ENCODE data around the gene MAGIX. TPM values are rescaled to one million over a fixed set of nuclear protein-coding genes. Genes with fewer than 3 reads are reported as not detected.

MAGIX gene
- total RNA-seq, 4 donors from 2014 or later: 5.6 to 28.8 (median 12.7) TPM

- DNase-seq: no peak
- no peak overlapping the region for H3K27ac ChIP-seq
- TF ChIP-seq POLR2A (IDR thresholded peaks at IDR 0.05) (no peak), POLR2AphosphoS5 (IDR thresholded peaks at IDR 0.05) (no peak), EP300 (IDR thresholded peaks at IDR 0.05; ENCODE audit: low read depth) (no peak), CTCF (IDR thresholded peaks at IDR 0.05) (no peak)
- 78% methylated on average over 2 of the region's 2 CpGs; no CpG with 5 or more reads in 1 of the 2 donors for WGBS, 2 donors (ENCODE audit: low coverage in 1 of 2)
- no peak overlapping the region for H3K4me3 ChIP-seq
- in situ Hi-C loops (cut with MboI; ENCODE audit: low pct_ligation_motif_present in 1 of 4, low pct_unique_long_range_greater_than_20kb in 1 of 4, low sequenced_read_pairs in 3 of 4): no loop called here
- H3K4me1 ChIP-seq: peaks cover 0 to 20% (median 10%) of the 10 kb centered on the region in 4 donors
- no peaks in the 10 kb centered on the region for H3K9me3 ChIP-seq
- peaks cover 0 to 4% (median 0%) of the 10 kb centered on the region in 4 donors for H3K36me3 ChIP-seq
- no peaks in the 10 kb centered on the region for H3K27me3 ChIP-seq
- intact Hi-C loops (cut with DNase I; ENCODE audit: low total_unique reads): no loop called here
Measured at GRCh38 chrX:49179358-49179757, 16.8 kb downstream of the MAGIX start.

GRCh38 chrX:49183701-49184281 lies 21.2 kb downstream of the MAGIX start:
- DNase-seq: no peak
- H3K27ac ChIP-seq: peak overlapping the region; percentile 77 to 89 (median 86)
- H3K9me3 ChIP-seq: no peaks in the 10 kb centered on the region
- peaks cover 0 to 15% (median 6%) of the 10 kb centered on the region in 4 donors for H3K4me1 ChIP-seq
- in situ Hi-C loops (cut with MboI; ENCODE audit: low pct_ligation_motif_present in 1 of 4, low pct_unique_long_range_greater_than_20kb in 1 of 4, low sequenced_read_pairs in 3 of 4): no loop called here
- TF ChIP-seq POLR2AphosphoS5 (IDR thresholded peaks at IDR 0.05) (no peak), POLR2A (IDR thresholded peaks at IDR 0.05) (no peak), CTCF (IDR thresholded peaks at IDR 0.05) (no peak), EP300 (IDR thresholded peaks at IDR 0.05; ENCODE audit: low read depth) (no peak)
- 91% methylated on average over 13 of the region's 18 CpGs; no CpG with 5 or more reads in 1 of the 2 donors for WGBS, 2 donors (ENCODE audit: low coverage in 1 of 2)
- intact Hi-C loops (cut with DNase I; ENCODE audit: low total_unique reads): no loop called here
- peak overlapping the region in 1 of 4 donors; percentile 64 for H3K4me3 ChIP-seq
- H3K27me3 ChIP-seq: no peaks in the 10 kb centered on the region
- H3K36me3 ChIP-seq: peaks cover 0 to 4% (median 0%) of the 10 kb centered on the region in 4 donors

GRCh38 chrX:49184294-49185281 lies 22.0 kb downstream of the MAGIX start:
- Histone ChIP-seq H3K27me3 (no peaks in the 10 kb centered on the region), H3K9me3 (no peaks in the 10 kb centered on the region), H3K4me3 (peak overlapping the region; percentile 14 to 64 (median 50)), H3K4me1 (peaks cover 0 to 18% (median 6%) of the 10 kb centered on the region in 4 donors), H3K27ac (peak overlapping the region; percentile 77 to 89 (median 86)), H3K36me3 (peaks cover 0 to 4% (median 0%) of the 10 kb centered on the region in 4 donors)
- WGBS, 2 donors (ENCODE audit: low coverage in 1 of 2): 52% methylated on average over 43 of the region's 46 CpGs; no CpG with 5 or more reads in 1 of the 2 donors
- peak; percentile 95 for DNase-seq
- intact Hi-C loops (cut with DNase I; ENCODE audit: low total_unique reads): no loop called here
- in situ Hi-C loops (cut with MboI; ENCODE audit: low pct_ligation_motif_present in 1 of 4, low pct_unique_long_range_greater_than_20kb in 1 of 4, low sequenced_read_pairs in 3 of 4): no loop called here
- peak; percentile 75 to 83 (median 78) for TF ChIP-seq POLR2AphosphoS5 (IDR thresholded peaks at IDR 0.05)
- TF ChIP-seq EP300 (IDR thresholded peaks at IDR 0.05; ENCODE audit: low read depth): no peak
- TF ChIP-seq POLR2A (IDR thresholded peaks at IDR 0.05): peak; percentile 80

- peak within 1 kb of the TSS; percentile 77 to 89 (median 86) for H3K27ac ChIP-seq
- H3K4me3 ChIP-seq: peak within 1 kb of the TSS; percentile 47 to 64 (median 54)
- DNase-seq: peak; percentile 88
- in situ Hi-C loops (cut with MboI; ENCODE audit: low pct_ligation_motif_present in 1 of 4, low pct_unique_long_range_greater_than_20kb in 1 of 4, low sequenced_read_pairs in 3 of 4): no loop called here
- peaks cover 0 to 24% (median 8%) of the 10 kb centered on the region in 4 donors for H3K4me1 ChIP-seq
- no peaks in the 10 kb centered on the region for H3K27me3 ChIP-seq
- 50% methylated on average over 46 of the region's 62 CpGs; no CpG with 5 or more reads in 1 of the 2 donors for WGBS, 2 donors (ENCODE audit: low coverage in 1 of 2)
- H3K36me3 ChIP-seq: peaks cover 0 to 4% (median 0%) of the 10 kb centered on the region in 4 donors
- intact Hi-C loops (cut with DNase I; ENCODE audit: low total_unique reads): no loop called here
- no peak for TF ChIP-seq EP300 (IDR thresholded peaks at IDR 0.05; ENCODE audit: low read depth)
- peak; percentile 69 for TF ChIP-seq POLR2A (IDR thresholded peaks at IDR 0.05)
- peak; percentile 78 to 84 (median 81) for TF ChIP-seq POLR2AphosphoS5 (IDR thresholded peaks at IDR 0.05)
- peak in 2 of 5 experiments; percentile 25 to 37 for TF ChIP-seq CTCF (IDR thresholded peaks at IDR 0.05)
- no peaks in the 10 kb centered on the region for H3K9me3 ChIP-seq
Measured at GRCh38 chrX:49186125-49187027, 23.8 kb downstream of the MAGIX start, which contains the start of gene PRICKLE3. TSS of gene PRICKLE3 (minus strand) at chrX:49186373. CDS start at chrX:49186297, 76 bp downstream.
